Nasal cavity respiratory epithelium epithelial cell of viscerocranial mucosa (primary cell): Measurements from ENCODE around the gene ARMCX4. TPM values are rescaled to one million over a fixed set of nuclear protein-coding genes. Genes with fewer than 3 reads are reported as not detected.

Source experiments
- total RNA-seq: library from RNA; depleted of rRNA; stranded (reverse); fragments of >200 nt; gene quantifications from 2 replicates; pipeline ENCODE4 v1.2.3, GENCODE V29; 2014

Gene ARMCX4
- 0.34 and 1.8 TPM in 2 replicates for total RNA-seq

DNA sequence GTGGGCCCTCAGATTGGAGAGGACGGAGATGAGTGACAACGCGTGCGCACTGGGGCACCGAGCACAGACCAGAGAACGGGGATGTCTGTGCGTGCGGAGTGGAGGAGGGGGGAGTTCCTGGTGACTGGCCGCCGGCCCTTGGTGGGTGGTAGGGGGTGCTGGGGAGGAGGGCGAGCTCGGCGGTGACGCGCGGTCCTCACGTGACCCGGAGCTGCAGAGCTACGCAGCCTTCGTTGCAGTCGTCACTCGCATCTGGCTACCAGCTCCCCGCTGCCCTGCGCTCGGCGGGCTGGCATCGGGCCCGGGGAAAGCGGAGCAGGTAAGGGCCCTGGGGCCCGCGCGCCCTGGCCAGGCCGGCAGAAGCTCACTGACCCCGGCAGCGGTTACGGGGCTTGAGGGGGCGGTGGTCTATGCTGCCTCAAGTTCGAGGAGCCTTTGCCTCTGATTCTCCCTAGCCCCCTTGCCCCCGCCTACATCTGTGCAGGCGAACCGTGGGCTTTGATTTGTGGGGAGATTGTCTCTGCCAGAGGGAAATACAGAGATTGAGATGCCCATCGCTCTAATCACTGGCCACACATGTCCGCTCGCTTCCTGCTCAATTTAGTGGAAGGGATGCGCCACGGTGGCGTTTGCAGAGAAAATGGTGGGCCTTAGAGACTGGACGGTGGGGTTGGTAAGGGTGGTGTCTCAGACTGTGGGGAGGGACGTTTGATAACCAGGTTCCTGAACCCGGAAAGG, at the start of gene ARMCX4:
Gene ARMCX4, plus strand, starts transcription at position 245 of the 738 bp plus-strand sequence. CDS start 3,134 bp downstream, outside the sequence.

Other genes with a start within 250 kb of the ARMCX4 start
- under 0.01 and 0.14 TPM in 2 replicates for gene TAF7L, start 194.1 kb upstream of the ARMCX4 start, total RNA-seq
- 8.5 and 12.1 TPM in 2 replicates for gene TIMM8A, start 136.7 kb upstream of the ARMCX4 start, total RNA-seq
- gene BTK, start 99.3 kb upstream of the ARMCX4 start, total RNA-seq: not detected in 2 replicates
- gene RPL36A, start 94.4 kb upstream of the ARMCX4 start, total RNA-seq: 338 and 999 TPM in 2 replicates
- 8.4 and 11.3 TPM in 2 replicates for gene GLA, start 77.5 kb upstream of the ARMCX4 start, total RNA-seq
- gene HNRNPH2, start 77.2 kb upstream of the ARMCX4 start, total RNA-seq: 79.2 and 105 TPM in 2 replicates
- gene ARMCX1, start 65.1 kb downstream of the ARMCX4 start, total RNA-seq: 10.3 and 13.0 TPM in 2 replicates
- 15.2 and 15.4 TPM in 2 replicates for gene ARMCX6, start 132.5 kb downstream of the ARMCX4 start, total RNA-seq
- 48.5 and 48.9 TPM in 2 replicates for gene ARMCX3, start 137.7 kb downstream of the ARMCX4 start, total RNA-seq
- 33.0 and 35.2 TPM in 2 replicates for gene ARMCX2, start 174.4 kb downstream of the ARMCX4 start, total RNA-seq